ENCODE results near the gene ERLIN1. TPM values are rescaled to one million over a fixed set of nuclear protein-coding genes. Genes with fewer than 3 reads are reported as not detected.

The ERLIN1 gene
- total RNA-seq, 4 donors from 2014 or later, result 5.3 to 8.5 (median 7.3) TPM

DNA sequence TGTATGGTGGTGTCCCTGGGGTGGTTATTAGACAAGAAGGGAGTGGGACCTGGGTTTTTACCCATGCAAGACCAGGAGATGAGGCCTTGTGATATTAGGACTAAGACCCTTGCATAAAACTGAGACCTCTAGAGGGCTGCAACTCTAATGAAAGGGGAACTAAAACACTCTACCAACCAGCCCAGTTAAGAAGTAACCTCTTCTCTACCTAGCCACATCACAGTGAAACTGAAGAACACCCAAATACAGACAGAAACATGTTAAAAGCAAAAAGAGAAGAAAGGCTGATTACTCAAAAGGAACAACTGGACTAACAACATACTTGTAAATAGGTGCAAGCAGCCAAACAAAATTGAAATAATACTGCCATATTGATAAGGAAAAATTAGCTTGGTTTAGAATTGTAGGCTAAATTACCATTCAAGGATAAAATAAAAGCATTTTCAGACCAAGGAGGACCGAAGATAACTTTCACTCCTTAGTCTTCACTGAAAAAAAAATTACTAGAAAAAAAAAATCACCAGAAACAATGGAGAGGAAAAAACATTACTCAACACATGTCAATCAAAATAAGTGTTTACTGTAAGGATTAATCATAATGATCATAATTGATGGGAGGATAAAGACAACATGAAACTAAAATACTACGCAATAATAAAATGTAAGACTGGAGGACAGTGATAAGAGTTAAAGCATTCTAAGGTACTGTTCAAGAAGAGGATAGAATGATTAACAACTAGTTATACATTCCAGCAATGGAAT, 27.6 kb downstream of the ERLIN1 start:
- Histone ChIP-seq H3K27ac (no peak overlapping the region), H3K9me3 (no peaks in the 10 kb centered on the region), H3K27me3 (no peaks in the 10 kb centered on the region), H3K4me1 (no peaks in the 10 kb centered on the region), H3K4me3 (no peak overlapping the region), H3K36me3 (peaks cover 0 to 29% of the 10 kb centered on the region in 2 donors)
- TF ChIP-seq, protein P1, sequence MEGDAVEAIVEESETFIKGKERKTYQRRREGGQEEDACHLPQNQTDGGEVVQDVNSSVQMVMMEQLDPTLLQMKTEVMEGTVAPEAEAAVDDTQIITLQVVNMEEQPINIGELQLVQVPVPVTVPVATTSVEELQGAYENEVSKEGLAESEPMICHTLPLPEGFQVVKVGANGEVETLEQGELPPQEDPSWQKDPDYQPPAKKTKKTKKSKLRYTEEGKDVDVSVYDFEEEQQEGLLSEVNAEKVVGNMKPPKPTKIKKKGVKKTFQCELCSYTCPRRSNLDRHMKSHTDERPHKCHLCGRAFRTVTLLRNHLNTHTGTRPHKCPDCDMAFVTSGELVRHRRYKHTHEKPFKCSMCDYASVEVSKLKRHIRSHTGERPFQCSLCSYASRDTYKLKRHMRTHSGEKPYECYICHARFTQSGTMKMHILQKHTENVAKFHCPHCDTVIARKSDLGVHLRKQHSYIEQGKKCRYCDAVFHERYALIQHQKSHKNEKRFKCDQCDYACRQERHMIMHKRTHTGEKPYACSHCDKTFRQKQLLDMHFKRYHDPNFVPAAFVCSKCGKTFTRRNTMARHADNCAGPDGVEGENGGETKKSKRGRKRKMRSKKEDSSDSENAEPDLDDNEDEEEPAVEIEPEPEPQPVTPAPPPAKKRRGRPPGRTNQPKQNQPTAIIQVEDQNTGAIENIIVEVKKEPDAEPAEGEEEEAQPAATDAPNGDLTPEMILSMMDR (IDR thresholded peaks at IDR 0.05 in 4 of 5, conservative IDR thresholded peaks at IDR 0.05 in 1 of 5), result no peak
- no peak for TF ChIP-seq POLR2A (IDR thresholded peaks at IDR 0.05)
- in situ Hi-C loops (cut with MboI; ENCODE audit: low sequenced_read_pairs in 4 of 4), result no loop called here
- no peak for DNase-seq
- no peak for ATAC-seq
- intact Hi-C loops (cut with DNase I; ENCODE audit: low total_unique reads), result no loop called here

DNA sequence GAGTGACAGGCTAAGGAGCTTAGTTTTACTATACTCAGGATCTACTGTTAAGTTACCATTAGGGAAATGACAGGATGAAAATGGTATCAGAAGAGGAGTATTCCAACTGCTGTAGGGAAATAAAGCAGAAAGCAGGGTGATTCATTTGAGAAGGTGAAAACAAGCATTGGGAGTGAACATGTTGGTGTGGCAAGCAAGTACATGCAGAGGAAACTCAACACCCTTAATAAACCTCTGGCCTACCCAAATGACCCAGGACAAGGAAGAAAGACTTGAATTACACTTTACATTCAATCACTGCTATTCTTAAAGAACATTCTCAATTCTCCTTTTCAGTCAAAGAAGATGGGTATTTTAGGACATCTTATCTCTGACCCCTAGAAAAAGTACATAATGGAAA, 28.7 kb downstream of the ERLIN1 start:
- Histone ChIP-seq H3K36me3 (peaks cover 0 to 36% of the 10 kb centered on the region in 2 donors), H3K27ac (no peak overlapping the region), H3K27me3 (no peaks in the 10 kb centered on the region), H3K4me3 (no peak overlapping the region), H3K4me1 (no peaks in the 10 kb centered on the region), H3K9me3 (no peaks in the 10 kb centered on the region)
- no peak for ATAC-seq
- no peak for DNase-seq
- in situ Hi-C loops (cut with MboI; ENCODE audit: low sequenced_read_pairs in 4 of 4) (no loop called here), intact Hi-C loops (cut with DNase I; ENCODE audit: low total_unique reads) (no loop called here)
- TF ChIP-seq POLR2A (IDR thresholded peaks at IDR 0.05), result no peak
- TF ChIP-seq, protein P1 (IDR thresholded peaks at IDR 0.05 in 4 of 5, conservative IDR thresholded peaks at IDR 0.05 in 1 of 5), result no peak

DNA sequence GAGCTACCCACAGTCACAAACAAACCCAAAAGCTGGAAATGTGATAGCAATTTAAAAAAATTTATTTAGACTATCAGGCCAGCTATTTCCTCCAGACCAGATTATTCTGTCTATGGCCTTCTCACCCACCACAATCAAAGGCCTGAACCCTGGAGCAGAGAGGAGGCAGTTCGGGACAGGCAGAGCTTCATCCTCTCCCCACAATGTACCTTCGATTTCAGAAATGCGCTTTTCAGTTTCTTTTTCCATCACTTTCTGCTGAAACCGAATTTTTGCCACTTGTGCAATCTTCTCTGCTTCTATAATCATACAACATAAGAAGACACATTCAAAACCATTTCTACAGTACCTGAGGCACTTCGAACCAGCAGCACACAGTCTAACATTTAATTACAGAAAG, 29.9 kb downstream of the ERLIN1 start:
- TF ChIP-seq POLR2A (IDR thresholded peaks at IDR 0.05), result no peak
- TF ChIP-seq, protein P1 (IDR thresholded peaks at IDR 0.05 in 4 of 5, conservative IDR thresholded peaks at IDR 0.05 in 1 of 5), result no peak
- DNase-seq, result no peak
- no peak overlapping the region for H3K27ac ChIP-seq
- no peaks in the 10 kb centered on the region for H3K9me3 ChIP-seq
- in situ Hi-C loops (cut with MboI; ENCODE audit: low sequenced_read_pairs in 4 of 4) (no loop called here), intact Hi-C loops (cut with DNase I; ENCODE audit: low total_unique reads) (no loop called here)
- no peaks in the 10 kb centered on the region for H3K4me1 ChIP-seq
- H3K4me3 ChIP-seq, result no peak overlapping the region
- no peaks in the 10 kb centered on the region for H3K27me3 ChIP-seq
- no peak for ATAC-seq
- peaks cover 4 to 42% of the 10 kb centered on the region in 2 donors for H3K36me3 ChIP-seq

DNA sequence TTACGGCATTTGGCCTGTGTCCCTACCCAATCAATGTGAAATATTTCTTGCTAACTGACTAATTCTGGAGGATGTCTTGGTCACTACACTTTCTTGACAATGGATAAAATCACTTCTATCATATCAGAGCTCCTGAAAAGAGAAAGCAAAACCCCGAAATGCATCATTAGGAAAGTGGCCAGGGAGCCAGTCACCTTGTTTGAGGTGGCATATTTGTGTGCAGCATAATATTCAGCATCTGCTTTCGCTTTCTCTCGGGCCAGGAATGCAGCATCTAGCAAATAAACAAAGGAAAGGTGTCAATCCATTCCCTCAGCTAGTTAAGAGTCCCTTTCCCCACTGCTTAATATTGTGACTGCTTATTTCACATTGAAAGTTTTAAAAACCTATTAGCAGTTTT, 31.2 kb downstream of the ERLIN1 start:
- TF ChIP-seq POLR2A (IDR thresholded peaks at IDR 0.05), result no peak
- Histone ChIP-seq H3K9me3 (no peaks in the 10 kb centered on the region), H3K4me1 (no peaks in the 10 kb centered on the region), H3K27me3 (no peaks in the 10 kb centered on the region), H3K4me3 (no peak overlapping the region), H3K27ac (no peak overlapping the region), H3K36me3 (peaks cover 4 to 54% of the 10 kb centered on the region in 2 donors)
- ATAC-seq, result no peak
- DNase-seq, result no peak
- intact Hi-C loops (cut with DNase I; ENCODE audit: low total_unique reads), result no loop called here
- in situ Hi-C loops (cut with MboI; ENCODE audit: low sequenced_read_pairs in 4 of 4), result no loop called here

DNA sequence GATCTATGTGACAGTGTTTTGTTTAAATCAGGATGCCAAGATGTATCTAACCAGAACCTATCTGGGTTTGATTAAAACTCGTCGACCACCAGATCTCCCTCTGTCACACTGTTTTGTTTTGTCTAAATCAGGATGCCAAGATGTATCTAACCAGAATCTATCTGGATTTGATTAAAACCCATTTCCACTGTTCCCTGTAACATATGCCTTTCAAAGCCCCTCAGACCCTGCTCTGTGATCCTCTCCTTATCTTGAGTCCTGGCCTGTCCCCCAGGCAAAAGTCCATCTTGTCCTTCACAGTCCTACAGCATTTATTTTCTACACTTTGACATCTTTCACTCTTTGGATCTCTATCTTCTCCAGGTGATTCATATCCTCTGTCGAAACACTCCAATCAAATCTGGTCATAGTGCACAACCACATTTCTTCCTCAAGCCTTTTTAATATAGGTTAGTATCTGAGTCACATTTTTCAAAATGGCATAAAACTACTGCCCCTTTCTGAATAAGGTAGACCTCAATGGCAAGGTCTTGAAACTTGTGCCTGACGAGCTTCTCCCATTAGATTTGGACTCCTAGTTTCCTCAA, 32.5 kb downstream of the ERLIN1 start:
- H3K4me3 ChIP-seq, result no peak overlapping the region
- H3K36me3 ChIP-seq, result peaks cover 4 to 55% of the 10 kb centered on the region in 2 donors
- in situ Hi-C loops (cut with MboI; ENCODE audit: low sequenced_read_pairs in 4 of 4), result no loop called here
- no peak for DNase-seq
- no peak for ATAC-seq
- H3K27ac ChIP-seq, result no peak overlapping the region
- TF ChIP-seq, protein P1 (IDR thresholded peaks at IDR 0.05 in 4 of 5, conservative IDR thresholded peaks at IDR 0.05 in 1 of 5), result no peak
- no peak for TF ChIP-seq POLR2A (IDR thresholded peaks at IDR 0.05)
- intact Hi-C loops (cut with DNase I; ENCODE audit: low total_unique reads), result no loop called here
- no peaks in the 10 kb centered on the region for H3K27me3 ChIP-seq
- no peaks in the 10 kb centered on the region for H3K4me1 ChIP-seq
- H3K9me3 ChIP-seq, result no peaks in the 10 kb centered on the region

All from gastrocnemius medialis (tissue), 4 donors.